ENCODE results near the gene CHID1.

DNA sequence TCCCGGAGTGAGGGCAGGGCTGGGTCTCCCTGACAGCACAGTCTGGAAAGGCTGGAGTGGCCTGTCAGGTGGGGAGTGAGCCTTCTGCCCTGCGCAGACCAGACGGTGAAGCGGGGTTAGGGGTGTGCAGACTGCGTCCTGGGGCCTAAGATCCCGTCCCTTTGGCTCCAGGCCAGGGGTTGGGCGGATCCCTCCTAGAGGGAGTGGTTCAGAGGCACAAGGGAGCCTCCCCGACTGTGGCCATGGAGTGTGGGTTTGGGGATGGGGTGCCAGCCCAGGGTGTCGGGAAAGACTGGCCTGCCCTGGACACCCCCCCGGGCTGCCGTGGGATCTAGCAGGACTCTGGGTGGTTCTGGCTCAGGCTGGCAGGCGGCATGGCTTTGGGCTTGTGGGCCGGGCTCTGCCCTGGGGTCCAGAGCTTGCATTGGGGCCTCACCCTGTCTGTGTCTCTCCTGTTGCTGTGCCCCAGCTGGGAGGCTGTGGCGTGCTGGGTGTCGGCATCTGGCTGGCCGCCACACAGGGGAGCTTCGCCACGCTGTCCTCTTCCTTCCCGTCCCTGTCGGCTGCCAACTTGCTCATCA is 48.4 kb downstream of the CHID1 start:
- TF ChIP-seq, protein P1, sequence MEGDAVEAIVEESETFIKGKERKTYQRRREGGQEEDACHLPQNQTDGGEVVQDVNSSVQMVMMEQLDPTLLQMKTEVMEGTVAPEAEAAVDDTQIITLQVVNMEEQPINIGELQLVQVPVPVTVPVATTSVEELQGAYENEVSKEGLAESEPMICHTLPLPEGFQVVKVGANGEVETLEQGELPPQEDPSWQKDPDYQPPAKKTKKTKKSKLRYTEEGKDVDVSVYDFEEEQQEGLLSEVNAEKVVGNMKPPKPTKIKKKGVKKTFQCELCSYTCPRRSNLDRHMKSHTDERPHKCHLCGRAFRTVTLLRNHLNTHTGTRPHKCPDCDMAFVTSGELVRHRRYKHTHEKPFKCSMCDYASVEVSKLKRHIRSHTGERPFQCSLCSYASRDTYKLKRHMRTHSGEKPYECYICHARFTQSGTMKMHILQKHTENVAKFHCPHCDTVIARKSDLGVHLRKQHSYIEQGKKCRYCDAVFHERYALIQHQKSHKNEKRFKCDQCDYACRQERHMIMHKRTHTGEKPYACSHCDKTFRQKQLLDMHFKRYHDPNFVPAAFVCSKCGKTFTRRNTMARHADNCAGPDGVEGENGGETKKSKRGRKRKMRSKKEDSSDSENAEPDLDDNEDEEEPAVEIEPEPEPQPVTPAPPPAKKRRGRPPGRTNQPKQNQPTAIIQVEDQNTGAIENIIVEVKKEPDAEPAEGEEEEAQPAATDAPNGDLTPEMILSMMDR (IDR thresholded peaks at IDR 0.05), result no peak
- TF ChIP-seq POLR2A (IDR thresholded peaks at IDR 0.05), result no peak
- no peak for TF ChIP-seq POLR2AphosphoS5 (IDR thresholded peaks at IDR 0.05)
